ENCODE measurements around the gene BEX3.
A peak's percentile ranks its signal among the peaks of the same experiment; 100 is the strongest.

BEX3 gene

DNA sequence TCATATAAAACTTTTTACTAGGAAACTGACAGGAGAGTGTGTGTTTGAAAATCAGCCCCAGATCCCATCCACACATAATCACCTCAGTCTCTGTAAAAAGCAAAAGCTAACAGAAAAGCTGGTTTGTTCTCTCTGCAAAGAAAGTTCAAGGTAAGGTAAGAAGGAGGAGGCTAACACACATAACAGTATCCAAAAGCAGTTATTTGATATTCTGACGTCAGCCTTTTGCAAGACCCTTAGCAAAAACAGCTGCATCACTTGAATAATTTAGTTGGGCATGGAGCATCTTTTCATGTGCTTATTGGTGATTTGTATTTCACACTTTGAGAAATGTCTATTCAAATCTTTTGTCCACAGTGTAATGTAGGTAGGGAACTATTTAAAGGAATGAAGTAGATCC lies 14.5 kb upstream of the BEX3 start:
- no peak overlapping the region for H3K4me3 ChIP-seq (ENCODE audit: low read length)
- TF ChIP-seq CTCF (conservative IDR thresholded peaks at IDR 0.05; ENCODE audit: low read length) = no peak

GRCh38 chrX:103362474-103362873 lies 13.9 kb upstream of the BEX3 start:
- no peak for TF ChIP-seq CTCF (conservative IDR thresholded peaks at IDR 0.05; ENCODE audit: low read length)
- no peak overlapping the region for H3K4me3 ChIP-seq (ENCODE audit: low read length)
- peak; percentile 64 for DNase-seq (ENCODE audit: low read depth)

More for the DNA sequence above, 14.5 kb upstream of the BEX3 start:
- no peak for DNase-seq (ENCODE audit: low read depth)

- H3K4me3 ChIP-seq (ENCODE audit: low read length) = no peak overlapping the region
- DNase-seq (ENCODE audit: low read depth) = no peak
- TF ChIP-seq CTCF (conservative IDR thresholded peaks at IDR 0.05; ENCODE audit: low read length) = no peak
These were observed 13.3 kb upstream of the BEX3 start for GRCh38 chrX:103363046-103363445.

- no peak overlapping the region for H3K4me3 ChIP-seq (ENCODE audit: low read length)
- peak; percentile 31 for DNase-seq (ENCODE audit: low read depth)
- TF ChIP-seq CTCF (conservative IDR thresholded peaks at IDR 0.05; ENCODE audit: low read length) = no peak
These were observed 8.8 kb upstream of the BEX3 start for GRCh38 chrX:103367502-103367901.

DNA sequence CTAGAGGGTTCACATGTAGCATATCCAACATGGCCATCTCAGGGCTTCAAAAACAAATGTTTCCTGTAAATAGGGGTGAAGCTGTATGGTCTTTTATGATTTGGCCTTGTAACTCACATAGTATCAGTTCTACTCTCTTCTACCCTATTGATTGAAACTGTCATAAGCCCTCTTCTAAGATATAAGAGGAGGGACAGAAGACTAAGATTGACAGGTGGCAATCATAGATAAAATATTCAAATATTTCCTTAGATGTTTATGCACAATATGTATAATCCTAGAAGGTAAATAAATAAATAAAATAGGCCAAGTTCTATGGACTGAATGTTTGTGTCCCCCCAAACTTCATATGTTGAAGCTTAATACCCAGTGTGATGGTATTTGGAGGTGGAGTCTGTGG lies 6.9 kb upstream of the BEX3 start:
- no peak overlapping the region for H3K4me3 ChIP-seq (ENCODE audit: low read length)
- DNase-seq (ENCODE audit: low read depth) = no peak
- TF ChIP-seq CTCF (conservative IDR thresholded peaks at IDR 0.05; ENCODE audit: low read length) = no peak

- no peak for TF ChIP-seq CTCF (conservative IDR thresholded peaks at IDR 0.05; ENCODE audit: low read length)
These were observed 3.5 kb upstream of the BEX3 start for GRCh38 chrX:103372886-103373285.

GRCh38 chrX:103373581-103373980 lies 2.8 kb upstream of the BEX3 start:
- no peak for DNase-seq (ENCODE audit: low read depth)
- TF ChIP-seq CTCF (conservative IDR thresholded peaks at IDR 0.05; ENCODE audit: low read length) = no peak
- no peak overlapping the region for H3K4me3 ChIP-seq (ENCODE audit: low read length)

More at GRCh38 chrX:103372886-103373285, 3.5 kb upstream of the BEX3 start:
- no peak overlapping the region for H3K4me3 ChIP-seq (ENCODE audit: low read length)
- no peak for DNase-seq (ENCODE audit: low read depth)
